Coronary artery (tissue), 2 donors: ENCODE measurements around the gene WDR41.
"Not testable (repeated sequence)": the region's sequence is repeated elsewhere in the genome, so short reads cannot be mapped to it uniquely, and the experiment has no call there.

ENCODE experiments used
- DNase-seq: peaks from one replicate; pipeline ENCODE4 v3.0.0-alpha.2; 2017; ENCODE audit warnings: low spot score
- H3K27ac ChIP-seq, 2 donors: fragments of 200-600 bp; sonication (generic); one replicate each; pipeline ENCODE4 v1.5.1; 2016 to 2019
- H3K4me3 ChIP-seq: fragments of 200-600 bp; sonication (generic); 2 replicates; pipeline ENCODE4 v1.5.1; 2016; ENCODE audit warnings: mild to moderate bottlenecking, moderate library complexity
- TF ChIP-seq, protein P1 (sequence below): fragments of 200-600 bp; sonication (generic); IDR thresholded peaks from one replicate; pipeline ENCODE4 v1.5.1; 2019; ENCODE audit warnings: antibody characterized with exemption

The WDR41 gene

DNA sequence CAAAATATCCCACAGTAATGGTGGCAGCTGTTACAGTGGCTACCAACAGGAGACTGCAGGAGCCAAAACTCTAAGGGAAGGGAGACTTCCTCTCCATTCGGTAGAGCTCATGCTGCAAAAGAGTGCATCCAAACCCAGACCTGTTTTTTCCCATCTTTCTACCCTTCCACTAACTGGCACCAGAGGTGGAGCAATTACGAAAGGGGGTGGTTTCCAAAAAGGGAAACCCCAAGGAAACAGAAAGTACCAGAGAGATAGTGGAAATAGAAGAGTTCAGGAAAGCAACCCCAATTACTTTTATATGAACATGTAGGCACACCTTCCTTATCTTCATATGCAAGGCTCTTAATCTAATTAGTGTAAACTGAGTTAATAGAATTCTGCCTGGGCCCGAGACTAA, 7.3 kb upstream of the WDR41 start:
- Histone ChIP-seq H3K27ac (no peak overlapping the region), H3K4me3 (no peak overlapping the region)
- TF ChIP-seq, protein P1, sequence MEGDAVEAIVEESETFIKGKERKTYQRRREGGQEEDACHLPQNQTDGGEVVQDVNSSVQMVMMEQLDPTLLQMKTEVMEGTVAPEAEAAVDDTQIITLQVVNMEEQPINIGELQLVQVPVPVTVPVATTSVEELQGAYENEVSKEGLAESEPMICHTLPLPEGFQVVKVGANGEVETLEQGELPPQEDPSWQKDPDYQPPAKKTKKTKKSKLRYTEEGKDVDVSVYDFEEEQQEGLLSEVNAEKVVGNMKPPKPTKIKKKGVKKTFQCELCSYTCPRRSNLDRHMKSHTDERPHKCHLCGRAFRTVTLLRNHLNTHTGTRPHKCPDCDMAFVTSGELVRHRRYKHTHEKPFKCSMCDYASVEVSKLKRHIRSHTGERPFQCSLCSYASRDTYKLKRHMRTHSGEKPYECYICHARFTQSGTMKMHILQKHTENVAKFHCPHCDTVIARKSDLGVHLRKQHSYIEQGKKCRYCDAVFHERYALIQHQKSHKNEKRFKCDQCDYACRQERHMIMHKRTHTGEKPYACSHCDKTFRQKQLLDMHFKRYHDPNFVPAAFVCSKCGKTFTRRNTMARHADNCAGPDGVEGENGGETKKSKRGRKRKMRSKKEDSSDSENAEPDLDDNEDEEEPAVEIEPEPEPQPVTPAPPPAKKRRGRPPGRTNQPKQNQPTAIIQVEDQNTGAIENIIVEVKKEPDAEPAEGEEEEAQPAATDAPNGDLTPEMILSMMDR, result no peak
- no peak for DNase-seq

DNA sequence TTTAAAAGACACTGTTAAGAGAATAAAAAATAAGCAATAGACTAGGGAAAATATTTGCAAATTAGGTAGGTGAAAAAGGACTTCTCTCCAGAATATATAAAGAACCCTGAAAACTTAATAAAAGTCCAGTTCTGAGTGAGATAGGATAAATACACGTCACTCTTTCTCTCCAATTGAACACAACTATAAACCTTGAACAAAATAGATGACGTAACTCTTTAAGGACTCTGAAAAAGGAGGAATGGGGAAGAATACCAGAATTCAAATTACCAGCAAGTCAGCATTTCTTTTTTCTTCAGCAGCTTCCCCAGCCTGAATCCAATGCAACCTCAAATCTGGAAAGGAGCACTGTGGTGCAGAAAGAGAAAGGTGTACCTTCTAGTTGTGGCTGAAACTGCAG, 6.8 kb upstream of the WDR41 start:
- no peak for DNase-seq
- TF ChIP-seq, protein P1, result no peak
- Histone ChIP-seq H3K27ac (no peak overlapping the region), H3K4me3 (no peak overlapping the region)

DNA sequence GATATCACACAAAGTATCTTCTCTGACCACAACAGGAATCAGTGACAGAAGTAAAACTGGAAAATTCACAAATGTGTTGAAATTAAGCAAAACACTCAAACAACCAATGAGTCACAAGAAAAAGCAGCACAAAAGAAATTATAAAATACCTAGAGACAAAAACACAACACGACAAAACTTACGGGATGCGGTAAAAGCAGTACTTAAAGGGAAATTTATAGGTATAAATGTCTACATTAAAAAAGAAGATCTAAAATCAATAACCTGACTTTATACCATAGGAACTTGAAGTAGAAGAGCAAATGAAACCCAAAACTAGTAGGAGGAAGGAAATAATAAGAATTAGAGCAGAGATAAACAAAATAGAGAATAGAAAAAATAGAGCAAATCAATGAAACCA, 2.8 kb upstream of the WDR41 start:
- Histone ChIP-seq H3K27ac (no peak overlapping the region), H3K4me3 (no peak overlapping the region)
- TF ChIP-seq, protein P1, result no peak
- no peak for DNase-seq

DNA sequence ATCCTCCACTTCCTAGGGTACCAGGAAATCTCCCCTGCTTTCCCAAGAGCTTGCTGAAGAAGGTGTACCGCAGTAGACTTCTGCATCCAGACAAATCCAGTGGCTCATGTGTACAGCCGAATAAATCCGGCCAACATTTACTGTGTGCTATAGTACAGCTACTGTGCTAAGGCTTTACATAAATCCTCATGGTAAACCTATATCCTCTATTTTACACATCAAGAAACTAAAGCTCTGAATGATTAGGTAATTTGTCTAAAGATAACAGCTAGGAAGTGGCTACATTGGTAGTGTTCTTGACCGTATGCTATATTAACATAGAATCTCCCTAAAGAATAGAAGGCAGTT, 511 bp upstream of the WDR41 start:
- DNase-seq, result no peak
- Histone ChIP-seq H3K4me3 (peak overlapping the region; percentile 89), H3K27ac (peak overlapping the region; percentile 86 to 97)
- TF ChIP-seq, protein P1, result no peak

DNA sequence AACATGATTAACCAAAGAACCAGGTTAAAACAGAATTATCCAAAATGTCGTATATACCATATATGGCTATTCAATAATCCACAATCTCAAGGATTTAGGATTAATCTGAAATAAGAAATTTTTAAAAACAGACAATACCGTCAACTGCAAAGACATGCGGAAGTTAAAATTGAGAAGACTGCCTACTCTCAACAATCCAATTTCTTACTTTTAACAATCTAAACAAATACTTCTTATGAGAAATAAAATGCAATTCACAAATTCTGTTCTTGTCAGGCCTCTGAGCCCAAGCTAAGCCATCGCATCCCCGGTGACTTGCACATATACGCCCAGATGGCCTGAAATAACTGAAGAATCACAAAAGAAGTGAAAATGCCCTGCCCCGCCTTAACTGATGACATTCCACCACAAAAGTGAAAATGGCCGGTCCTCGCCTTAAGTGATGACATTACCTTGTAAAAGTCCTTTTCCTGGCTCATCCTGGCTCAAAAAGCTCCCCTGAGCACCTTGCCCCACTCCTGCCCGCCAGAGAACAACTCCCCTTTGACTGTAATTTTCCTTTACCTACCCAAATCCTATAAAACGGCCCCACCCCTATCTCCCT, 1.3 kb downstream of the WDR41 start:
- Histone ChIP-seq H3K27ac (peak overlapping the region; percentile 86 to 97), H3K4me3 (peak overlapping the region; percentile 89)
- DNase-seq, result not testable (repeated sequence)

DNA sequence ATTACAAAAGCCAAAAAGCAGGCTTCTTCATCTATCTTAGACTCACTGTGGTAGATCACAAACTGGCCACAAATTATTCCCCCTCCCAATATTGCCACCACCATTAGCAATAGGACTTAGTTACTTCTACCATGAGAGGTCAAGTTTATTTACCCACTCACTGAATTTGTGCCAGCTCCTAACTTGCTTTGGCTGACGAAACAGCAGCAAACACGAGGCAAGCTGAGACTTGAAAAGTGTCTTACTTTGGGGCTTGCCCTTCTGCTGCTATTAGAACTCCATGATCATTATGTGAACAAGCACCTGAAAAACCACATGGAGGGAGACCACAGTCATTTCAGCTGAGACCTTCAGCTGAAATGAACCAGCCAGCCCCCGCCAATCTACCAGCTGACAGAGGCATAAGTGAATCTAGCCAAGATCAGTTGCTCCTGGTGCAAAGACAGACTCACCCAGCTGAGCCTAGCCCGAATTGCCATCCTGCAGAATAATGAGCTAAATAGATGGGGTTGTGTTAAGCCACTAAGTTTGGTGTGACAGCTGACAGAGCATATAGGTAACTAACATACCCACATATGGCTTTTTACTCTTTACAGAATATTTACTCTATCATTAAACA, 5.7 kb downstream of the WDR41 start:
- H3K27ac ChIP-seq, result no peak overlapping the region
- TF ChIP-seq, protein P1, result no peak
- no peak overlapping the region for H3K4me3 ChIP-seq
- no peak for DNase-seq

DNA sequence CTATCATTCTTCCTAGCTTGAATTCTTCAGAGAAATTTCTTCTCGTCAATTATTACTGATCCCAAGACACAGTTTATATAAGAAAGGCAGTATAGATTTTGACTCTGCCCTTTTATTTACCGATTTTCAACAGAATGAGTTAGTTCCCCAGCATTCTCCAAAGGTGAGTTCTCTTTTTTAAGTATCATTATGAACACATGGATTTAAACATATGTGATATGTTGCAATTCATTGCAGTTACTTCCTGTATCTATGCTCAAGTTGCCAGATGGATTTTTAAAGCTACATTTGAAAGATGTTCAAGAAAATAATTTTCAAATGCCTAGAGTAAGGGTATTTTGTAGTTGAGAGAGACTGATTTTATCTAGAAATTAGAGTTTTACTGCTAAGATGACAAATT, 8.4 kb downstream of the WDR41 start:
- no peak overlapping the region for H3K4me3 ChIP-seq
- H3K27ac ChIP-seq, result no peak overlapping the region
- no peak for DNase-seq
- TF ChIP-seq, protein P1, result no peak

DNA sequence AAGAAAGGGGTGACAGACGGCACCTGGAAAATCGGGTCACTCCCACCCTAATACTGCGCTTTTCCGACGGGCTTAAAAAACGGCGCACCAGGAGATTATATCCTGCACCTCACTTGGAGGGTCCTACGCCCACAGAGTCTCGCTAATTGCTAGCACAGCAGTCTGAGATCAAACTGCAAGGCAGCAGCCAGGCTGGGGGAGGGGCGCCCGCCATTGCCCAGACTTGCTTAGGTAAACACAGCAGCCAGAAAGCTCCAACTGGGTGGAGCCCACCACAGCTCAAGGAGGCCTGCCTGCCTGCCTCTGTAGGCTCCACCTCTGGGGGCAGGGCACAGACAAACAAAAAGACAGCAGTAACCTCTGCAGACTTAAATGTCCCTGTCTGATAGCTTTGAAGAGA, 17.1 kb downstream of the WDR41 start:
- DNase-seq, H3K4me3 ChIP-seq, H3K27ac ChIP-seq: not testable (repeated sequence)

DNA sequence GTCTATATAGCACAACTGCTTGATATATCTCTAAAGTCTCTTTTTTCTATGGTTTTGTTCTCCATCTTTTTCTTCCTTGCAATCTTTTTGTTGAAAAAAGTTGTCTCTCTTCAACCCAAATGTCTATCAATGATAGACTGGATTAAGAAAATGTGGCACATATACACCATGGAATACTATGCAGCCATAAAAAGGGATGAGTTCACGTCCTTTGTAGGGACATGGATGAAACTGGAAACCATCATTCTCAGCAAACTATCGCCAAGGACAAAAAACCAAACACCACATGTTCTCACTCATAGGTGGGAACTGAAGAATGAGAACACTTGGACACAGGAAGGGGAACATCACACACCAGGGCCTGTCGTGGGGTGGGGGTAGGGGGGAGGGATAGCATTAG, 23.2 kb downstream of the WDR41 start:
- not testable (repeated sequence) for H3K4me3 ChIP-seq, DNase-seq, H3K27ac ChIP-seq
